SK-MEL-5 (cell line): ENCODE results near the gene CD9. TPM values are rescaled to one million over a fixed set of nuclear protein-coding genes. Genes with fewer than 3 reads are reported as not detected.

Experiments
- small RNA-seq, 2 experiments: library from RNA; depleted of rRNA; stranded (forward); fragments of <200 nt; gene quantifications; one replicate each; pipeline ENCODE3, GENCODE V24; 2014
- total RNA-seq: library from RNA; depleted of rRNA; stranded (reverse); fragments of >200 nt; shearing (Covaris generic); gene quantifications from 2 replicates; pipeline ENCODE4 v1.2.3, GENCODE V29; 2014; rRNA removed

The CD9 gene
- total RNA-seq, 1 experiment from 2014 or later: 156 TPM

Small RNA genes within 50 kb of the gene (small RNA-seq; reads per million reads assigned to genes)
- gene ATP5MFP5: 0 reads per million in 2 experiments
- 0 reads per million in 2 experiments for gene RF00019

Other genes starting within 250 kb of the CD9 start
- gene VWF, start 75.7 kb upstream of the CD9 start, total RNA-seq: 0.13 and 0.37 TPM in 2 replicates
- not detected in 2 replicates for gene PLEKHG6, start 110.3 kb downstream of the CD9 start, total RNA-seq
- gene TNFRSF1A, start 141.7 kb downstream of the CD9 start, total RNA-seq: 82.4 and 98.0 TPM in 2 replicates
- not detected in 2 replicates for gene SCNN1A, start 175.2 kb downstream of the CD9 start, total RNA-seq
- 127 and 128 TPM in 2 replicates for gene LTBR, start 183.8 kb downstream of the CD9 start, total RNA-seq
- gene CD27, start 244.6 kb downstream of the CD9 start, total RNA-seq: not detected in 2 replicates